K562 (cell line): Measurements from ENCODE around the gene USP10. TPM values are rescaled to one million over a fixed set of nuclear protein-coding genes. Genes with fewer than 3 reads are reported as not detected.

Experiments used
- ADNP ChIP-seq: fragments of 200-800 bp; sonication (Bioruptor generic); IDR thresholded peaks from 2 replicates; pipeline ENCODE4 v1.6.1; 2016; ENCODE audit warnings: missing genetic modification characterization, missing compliant biosample characterization
- CCAR2 ChIP-seq: fragments of 200-400 bp; formaldehyde crosslinking; IDR thresholded peaks from 2 replicates; pipeline ENCODE4 v1.6.1; 2017; ENCODE audit warnings: mild to moderate bottlenecking, low read depth, low read length
- CXXC5 ChIP-seq: fragments of 250-450 bp; sonication (Bioruptor Pico); IDR thresholded peaks from 2 replicates; pipeline ENCODE4 v1.8.0; 2022; ENCODE audit warnings: inconsistent platforms, mild to moderate bottlenecking, moderate library complexity
- ELF4 ChIP-seq: fragments of 450-650 bp; formaldehyde crosslinking; IDR thresholded peaks from 2 replicates; pipeline ENCODE4 v1.4.0; 2022; ENCODE audit warnings: missing genetic modification characterization
- ETV1 ChIP-seq: fragments of 450-650 bp; conservative IDR thresholded peaks from 2 replicates; pipeline ENCODE4 v1.6.1; 2016; ENCODE audit warnings: missing genetic modification characterization, control low read depth, low read depth, missing compliant biosample characterization
- FOSL1 ChIP-seq: fragments of 200-800 bp; sonication (Bioruptor generic); conservative IDR thresholded peaks from 2 replicates; pipeline ENCODE4 v1.6.1; 2016; ENCODE audit warnings: missing genetic modification characterization, missing compliant biosample characterization
- HNRNPH1 ChIP-seq: fragments of 200-400 bp; formaldehyde crosslinking; optimal IDR thresholded peaks from 2 replicates; pipeline ENCODE3; 2017; ENCODE audit warnings: low read depth, mild to moderate bottlenecking, low read length, moderate library complexity
- NFE2 ChIP-seq: IDR thresholded peaks from 2 replicates; pipeline ENCODE4 v1.6.1; 2014; ENCODE audit warnings: antibody characterized with exemption, low read depth
- NFIC ChIP-seq: fragments of 450-650 bp; IDR thresholded peaks from 2 replicates; pipeline ENCODE4 v1.6.1; 2017; ENCODE audit warnings: mild to moderate bottlenecking, inconsistent platforms
- TAF9B ChIP-seq: fragments of 450-650 bp; IDR thresholded peaks from 2 replicates; pipeline ENCODE4 v1.6.1; 2018; ENCODE audit warnings: mild to moderate bottlenecking; ENCODE audit not compliant: partially characterized antibody
- TEAD1 ChIP-seq, 2 experiments: fragments of 450-650 bp in 1 of 2; sonication (generic) in 1 of 2; formaldehyde crosslinking; IDR thresholded peaks; 2 replicates each; pipeline versions ENCODE4 v1.4.0 to v1.8.0; 2020 to 2022; ENCODE audit warnings: mild to moderate bottlenecking in 2 of 2, missing genetic modification reagents in 1 of 2
- TEAD4 ChIP-seq, 2 experiments: sonication (generic) in 1 of 2; formaldehyde crosslinking in 1 of 2; IDR thresholded peaks; 2 replicates each; pipeline versions ENCODE4 v1.6.1 to v1.8.0; 2012 to 2022; ENCODE audit warnings: borderline replicate concordance in 1 of 2, inconsistent platforms in 1 of 2, low read length in 1 of 2, mild to moderate bottlenecking in 1 of 2, missing genetic modification reagents in 1 of 2
- polyA plus RNA-seq, 8 experiments: library from polyadenylated mRNA; depleted of rRNA in 4 of 8; stranded (reverse) in 5 of 8; unstranded in 3 of 8; fragments of >200 nt; fragmentation: Nextera tagmentation in 2 of 8; fragmentation: Illumina TruSeq in 1 of 8; extraction: Ambion mirVana in 2 of 8; extraction: Trizol in 1 of 8; gene quantifications; 2 replicates each; pipeline versions ENCODE4 v1.2.1 to v1.2.3, GENCODE V29; 2011 to 2014; ENCODE audit warnings: inconsistent platforms in 1 of 8, missing spikeins in 1 of 8
- total RNA-seq, 7 experiments: library from RNA; depleted of rRNA in 6 of 7; stranded (reverse); fragments of >200 nt in 6 of 7; fragmentation: Illumina TruSeq in 2 of 7; extraction: Trizol in 2 of 7; gene quantifications; 2 replicates each; pipeline versions ENCODE4 v1.2.1 to v1.2.3, GENCODE V29; 2011 to 2021; ENCODE audit warnings: low replicate concordance in 1 of 7
- TF ChIP-seq, protein P1 (sequence below): fragments of 250-450 bp; sonication (Bioruptor Pico); IDR thresholded peaks from 2 replicates; pipeline ENCODE4 v1.5.0; 2022; ENCODE audit warnings: mild to moderate bottlenecking
- TF ChIP-seq, protein P2 (sequence below): sonication (generic); IDR thresholded peaks from 2 replicates; pipeline ENCODE4 v1.6.1; 2016
- TF ChIP-seq, protein P3 (sequence below): sonication (generic); formaldehyde crosslinking; IDR thresholded peaks from 2 replicates; pipeline ENCODE4 v1.8.1; 2023; ENCODE audit warnings: missing genetic modification reagents, mild to moderate bottlenecking, borderline replicate concordance

The USP10 gene
- total and polyA plus RNA-seq, 9 of the 15 experiments (the other 6 are each of a cell fraction or from before 2014, with no cell fraction given): 61.7 to 197 (median 116) TPM

DNA sequence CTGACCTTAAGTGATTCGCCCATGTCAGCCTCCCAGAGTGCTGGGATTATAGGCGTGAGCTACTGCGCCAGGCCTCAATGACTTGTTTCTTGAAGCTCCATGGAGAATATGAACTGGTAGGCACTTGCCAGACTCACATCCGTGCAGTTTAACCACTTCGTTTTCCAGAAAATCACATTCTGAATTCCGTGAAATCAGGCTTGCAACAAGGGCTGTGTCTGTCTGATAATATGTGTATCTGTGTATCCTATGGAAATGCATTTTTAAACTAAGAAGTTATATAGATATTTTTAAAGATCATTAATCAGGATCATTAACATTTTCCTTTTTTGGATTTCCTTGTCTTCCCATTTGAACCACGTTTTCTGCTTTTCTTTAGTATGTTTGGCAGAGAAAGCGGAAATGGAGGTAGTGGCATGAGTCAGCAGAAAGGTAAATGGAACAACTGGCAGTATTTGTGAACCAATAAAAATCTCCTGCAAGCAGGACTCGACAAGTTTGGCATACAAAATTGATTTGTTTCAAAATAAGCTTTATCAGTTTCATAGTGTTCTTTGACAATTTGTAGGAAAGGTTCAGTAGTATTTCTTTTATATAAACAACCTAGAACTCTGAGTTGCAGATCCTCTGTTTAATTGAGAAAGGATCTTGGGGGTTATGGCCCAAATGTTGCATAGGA is 33.0 kb downstream of the USP10 start (continued):
- TF ChIP-seq, protein P1, sequence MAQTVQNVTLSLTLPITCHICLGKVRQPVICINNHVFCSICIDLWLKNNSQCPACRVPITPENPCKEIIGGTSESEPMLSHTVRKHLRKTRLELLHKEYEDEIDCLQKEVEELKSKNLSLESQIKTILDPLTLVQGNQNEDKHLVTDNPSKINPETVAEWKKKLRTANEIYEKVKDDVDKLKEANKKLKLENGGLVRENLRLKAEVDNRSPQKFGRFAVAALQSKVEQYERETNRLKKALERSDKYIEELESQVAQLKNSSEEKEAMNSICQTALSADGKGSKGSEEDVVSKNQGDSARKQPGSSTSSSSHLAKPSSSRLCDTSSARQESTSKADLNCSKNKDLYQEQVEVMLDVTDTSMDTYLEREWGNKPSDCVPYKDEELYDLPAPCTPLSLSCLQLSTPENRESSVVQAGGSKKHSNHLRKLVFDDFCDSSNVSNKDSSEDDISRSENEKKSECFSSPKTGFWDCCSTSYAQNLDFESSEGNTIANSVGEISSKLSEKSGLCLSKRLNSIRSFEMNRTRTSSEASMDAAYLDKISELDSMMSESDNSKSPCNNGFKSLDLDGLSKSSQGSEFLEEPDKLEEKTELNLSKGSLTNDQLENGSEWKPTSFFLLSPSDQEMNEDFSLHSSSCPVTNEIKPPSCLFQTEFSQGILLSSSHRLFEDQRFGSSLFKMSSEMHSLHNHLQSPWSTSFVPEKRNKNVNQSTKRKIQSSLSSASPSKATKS (CRISPR knock-in tag): no peak
- TF ChIP-seq TEAD4 (IDR thresholded peaks at IDR 0.05; ENCODE audit: low read length) (peak; percentile 83), TEAD4 (CRISPR knock-in tag; IDR thresholded peaks at IDR 0.05; ENCODE audit: borderline replicate concordance) (no peak), ETV1 (tag) (peak; percentile 77), TEAD1 (CRISPR knock-in tag; IDR thresholded peaks at IDR 0.05) (0 out of 4 replicates have a peak, but pooled peaks of 1 of the 2 experiments have one; percentile 23), TAF9B (peak; percentile 56), NFIC (peak; percentile 46), ELF4 (CRISPR knock-in tag) (no peak), FOSL1 (peak; percentile 68), CXXC5 (CRISPR knock-in tag) (peak; percentile 42; the same call in 1 of the 2 replicates), CCAR2 (no peak), ADNP (tag) (no peak), NFE2 (peak; percentile 100), HNRNPH1 (no peak)
- TF ChIP-seq, protein P2, sequence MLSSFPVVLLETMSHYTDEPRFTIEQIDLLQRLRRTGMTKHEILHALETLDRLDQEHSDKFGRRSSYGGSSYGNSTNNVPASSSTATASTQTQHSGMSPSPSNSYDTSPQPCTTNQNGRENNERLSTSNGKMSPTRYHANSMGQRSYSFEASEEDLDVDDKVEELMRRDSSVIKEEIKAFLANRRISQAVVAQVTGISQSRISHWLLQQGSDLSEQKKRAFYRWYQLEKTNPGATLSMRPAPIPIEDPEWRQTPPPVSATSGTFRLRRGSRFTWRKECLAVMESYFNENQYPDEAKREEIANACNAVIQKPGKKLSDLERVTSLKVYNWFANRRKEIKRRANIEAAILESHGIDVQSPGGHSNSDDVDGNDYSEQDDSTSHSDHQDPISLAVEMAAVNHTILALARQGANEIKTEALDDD: no peak
- TF ChIP-seq, protein P3, sequence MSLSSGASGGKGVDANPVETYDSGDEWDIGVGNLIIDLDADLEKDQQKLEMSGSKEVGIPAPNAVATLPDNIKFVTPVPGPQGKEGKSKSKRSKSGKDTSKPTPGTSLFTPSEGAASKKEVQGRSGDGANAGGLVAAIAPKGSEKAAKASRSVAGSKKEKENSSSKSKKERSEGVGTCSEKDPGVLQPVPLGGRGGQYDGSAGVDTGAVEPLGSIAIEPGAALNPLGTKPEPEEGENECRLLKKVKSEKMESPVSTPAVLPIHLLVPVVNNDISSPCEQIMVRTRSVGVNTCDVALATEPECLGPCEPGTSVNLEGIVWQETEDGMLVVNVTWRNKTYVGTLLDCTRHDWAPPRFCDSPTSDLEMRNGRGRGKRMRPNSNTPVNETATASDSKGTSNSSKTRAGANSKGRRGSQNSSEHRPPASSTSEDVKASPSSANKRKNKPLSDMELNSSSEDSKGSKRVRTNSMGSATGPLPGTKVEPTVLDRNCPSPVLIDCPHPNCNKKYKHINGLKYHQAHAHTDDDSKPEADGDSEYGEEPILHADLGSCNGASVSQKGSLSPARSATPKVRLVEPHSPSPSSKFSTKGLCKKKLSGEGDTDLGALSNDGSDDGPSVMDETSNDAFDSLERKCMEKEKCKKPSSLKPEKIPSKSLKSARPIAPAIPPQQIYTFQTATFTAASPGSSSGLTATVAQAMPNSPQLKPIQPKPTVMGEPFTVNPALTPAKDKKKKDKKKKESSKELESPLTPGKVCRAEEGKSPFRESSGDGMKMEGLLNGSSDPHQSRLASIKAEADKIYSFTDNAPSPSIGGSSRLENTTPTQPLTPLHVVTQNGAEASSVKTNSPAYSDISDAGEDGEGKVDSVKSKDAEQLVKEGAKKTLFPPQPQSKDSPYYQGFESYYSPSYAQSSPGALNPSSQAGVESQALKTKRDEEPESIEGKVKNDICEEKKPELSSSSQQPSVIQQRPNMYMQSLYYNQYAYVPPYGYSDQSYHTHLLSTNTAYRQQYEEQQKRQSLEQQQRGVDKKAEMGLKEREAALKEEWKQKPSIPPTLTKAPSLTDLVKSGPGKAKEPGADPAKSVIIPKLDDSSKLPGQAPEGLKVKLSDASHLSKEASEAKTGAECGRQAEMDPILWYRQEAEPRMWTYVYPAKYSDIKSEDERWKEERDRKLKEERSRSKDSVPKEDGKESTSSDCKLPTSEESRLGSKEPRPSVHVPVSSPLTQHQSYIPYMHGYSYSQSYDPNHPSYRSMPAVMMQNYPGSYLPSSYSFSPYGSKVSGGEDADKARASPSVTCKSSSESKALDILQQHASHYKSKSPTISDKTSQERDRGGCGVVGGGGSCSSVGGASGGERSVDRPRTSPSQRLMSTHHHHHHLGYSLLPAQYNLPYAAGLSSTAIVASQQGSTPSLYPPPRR (CRISPR knock-in tag): no peak
